GM11168 (cell line): Measurements from ENCODE around the gene SNRNP27.

Source experiments
- in situ Hi-C: fragments of 300-500 bp; cut with MboI; formaldehyde crosslinking; loops from one replicate; pipeline ENCODE4 v1.12.0; 2022; ENCODE audit warnings: low sequenced_read_pairs; ENCODE audit not compliant: unreplicated experiment

SNRNP27 gene

GRCh38 chr2:69914950-69915945, 21.5 kb downstream of the SNRNP27 start, which contains the start of gene MXD1:
Gene MXD1 (plus strand): TSS chr2:69915109. CDS start chr2:69915331, 222 bp downstream.
- in situ Hi-C loops, result loop anchor here (10.0 kb wide), 1 partner anchor 160 kb away; no protein-coding TSS in a partner anchor

- in situ Hi-C loops, result loop anchor here (10.0 kb wide), 1 partner anchor 159 kb away; no protein-coding TSS in a partner anchor
These were observed 22.4 kb downstream of the SNRNP27 start for GRCh38 chr2:69916106-69916505.

- in situ Hi-C loops, result loop anchor here (10.0 kb wide), 1 partner anchor 157 kb away; no protein-coding TSS in a partner anchor
These were observed 24.1 kb downstream of the SNRNP27 start for GRCh38 chr2:69917852-69918251.

- in situ Hi-C loops, result loop anchor here (10.0 kb wide), 1 partner anchor 156 kb away; no protein-coding TSS in a partner anchor
These were observed 24.6 kb downstream of the SNRNP27 start for GRCh38 chr2:69918401-69918800.

GRCh38 chr2:69923116-69923515, 29.4 kb downstream of the SNRNP27 start:
- in situ Hi-C loops, result loop anchor here (10.0 kb wide), 1 partner anchor 672 kb away; no protein-coding TSS in a partner anchor

GRCh38 chr2:69926849-69927515, 33.2 kb downstream of the SNRNP27 start:
- in situ Hi-C loops, result loop anchor here (10.0 kb wide), 1 partner anchor 668 kb away; no protein-coding TSS in a partner anchor

GRCh38 chr2:69931832-69932595, 38.3 kb downstream of the SNRNP27 start:
- in situ Hi-C loops, result no loop called here

- in situ Hi-C loops, result no loop called here
These were observed 38.8 kb downstream of the SNRNP27 start for GRCh38 chr2:69932596-69932922.

DNA sequence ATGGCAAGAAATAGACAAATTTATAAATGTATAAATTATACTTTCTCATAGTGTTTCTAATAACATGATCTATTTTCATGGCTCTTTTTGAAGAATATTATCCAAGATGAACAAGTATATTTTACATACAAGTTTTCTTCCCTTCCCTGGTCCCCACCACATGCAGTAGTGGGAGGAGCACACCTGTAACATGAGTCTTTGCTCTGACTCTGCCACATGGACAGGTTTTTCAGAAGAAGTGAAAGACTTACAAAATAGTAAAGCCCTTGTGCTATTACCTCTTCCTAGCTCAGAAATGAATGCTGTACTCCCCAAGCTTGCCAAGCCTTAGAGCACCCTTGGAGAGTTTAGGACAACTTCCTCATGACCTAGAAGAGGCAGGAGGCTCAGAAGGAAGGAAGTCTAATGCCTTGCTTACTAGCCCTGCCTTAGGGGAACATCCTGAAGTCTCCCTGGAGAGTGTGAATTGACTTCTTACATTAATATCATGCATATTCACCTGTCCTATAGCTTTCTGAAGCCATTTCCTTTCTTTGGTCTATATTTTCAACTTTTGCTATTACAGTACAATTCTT, 39.6 kb downstream of the SNRNP27 start:
- in situ Hi-C loops, result no loop called here

DNA sequence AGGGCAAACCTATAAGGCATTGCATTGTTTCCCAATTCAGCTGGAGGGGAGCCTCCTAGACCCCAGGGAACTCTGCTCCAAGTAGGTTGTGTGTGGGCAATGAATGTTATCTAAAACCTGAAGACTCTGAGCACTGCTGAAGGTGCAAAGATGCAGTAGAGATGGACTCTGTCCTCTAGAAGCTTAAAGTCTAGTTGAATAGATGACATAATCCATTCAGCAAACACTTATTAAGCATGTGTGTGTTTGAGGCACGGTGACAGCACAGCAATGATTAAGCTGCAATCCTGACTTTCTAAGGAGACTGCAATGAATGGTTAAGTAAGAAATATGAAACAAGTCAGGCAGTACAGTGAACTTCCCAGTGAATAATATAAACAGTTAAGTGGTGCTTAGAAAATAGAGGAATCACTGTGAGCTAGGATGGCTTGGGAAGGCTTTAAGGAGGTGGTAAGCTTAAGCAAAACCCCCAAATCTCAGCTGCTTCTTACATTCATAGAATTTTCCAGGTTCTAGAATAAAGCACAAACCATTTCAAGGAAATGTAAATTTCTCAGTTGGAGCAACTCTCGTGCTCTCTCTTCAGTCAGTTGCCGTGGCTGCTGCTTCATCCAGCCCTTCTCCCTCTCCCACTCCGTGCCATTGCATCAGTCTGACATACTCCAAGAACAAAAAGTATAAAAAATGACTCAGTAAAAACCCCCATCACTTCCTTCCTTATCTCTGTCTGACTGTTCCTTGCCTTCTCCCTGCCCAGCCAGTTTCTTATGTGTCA, 40.3 kb downstream of the SNRNP27 start:
- in situ Hi-C loops, result no loop called here

DNA sequence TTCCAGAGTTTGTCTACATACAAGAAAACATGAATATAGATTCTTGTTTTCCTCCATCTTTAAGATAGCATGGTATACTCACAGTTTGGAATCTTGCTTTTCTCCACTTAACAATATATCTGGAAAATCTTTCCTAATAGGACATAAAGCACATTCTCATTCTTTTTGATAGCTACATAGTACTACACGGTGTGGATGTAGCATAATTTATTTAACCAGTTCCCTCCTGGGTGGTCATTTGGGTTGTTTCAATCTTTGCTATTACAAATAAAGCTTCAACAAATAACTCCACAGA, 40.8 kb downstream of the SNRNP27 start:
- in situ Hi-C loops, result no loop called here

DNA sequence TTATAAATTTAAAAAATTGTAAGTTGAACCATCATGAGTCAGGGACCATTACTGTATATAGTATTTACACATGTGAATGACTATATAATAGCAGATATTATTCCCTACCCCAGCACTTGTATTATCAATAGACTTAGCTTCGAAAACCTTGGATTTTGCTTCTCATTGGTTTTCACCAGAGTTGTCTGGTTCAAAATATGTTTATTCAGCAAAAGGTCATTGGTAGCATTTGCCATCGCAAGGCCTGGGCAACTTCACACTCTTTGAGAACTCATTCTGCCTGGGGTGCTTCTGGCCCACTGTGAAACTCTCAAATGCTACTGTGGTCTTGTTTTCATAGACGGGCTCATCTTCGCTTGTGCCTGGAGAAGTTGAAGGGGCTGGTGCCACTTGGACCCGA, 41.3 kb downstream of the SNRNP27 start:
- in situ Hi-C loops, result no loop called here

DNA sequence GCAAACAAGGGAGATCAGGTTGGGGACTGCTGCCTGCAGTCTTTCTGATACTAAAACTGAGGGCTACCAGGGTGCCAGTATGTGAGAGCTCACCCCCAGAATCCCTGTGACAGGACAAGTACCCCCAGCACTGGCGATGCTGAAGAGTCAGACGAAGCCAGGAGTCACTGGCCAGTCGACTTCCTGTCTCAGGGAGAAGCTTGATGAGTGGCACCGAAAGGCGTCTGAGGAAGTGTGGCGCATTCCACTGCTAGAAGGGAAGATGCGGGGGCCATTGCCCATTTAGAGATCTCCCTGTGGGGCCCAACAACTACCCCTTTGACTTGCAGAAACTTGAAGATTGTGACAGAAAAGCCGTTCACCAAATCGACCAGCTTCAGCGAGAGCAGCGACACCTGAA, 43.1 kb downstream of the SNRNP27 start:
- in situ Hi-C loops, result no loop called here

DNA sequence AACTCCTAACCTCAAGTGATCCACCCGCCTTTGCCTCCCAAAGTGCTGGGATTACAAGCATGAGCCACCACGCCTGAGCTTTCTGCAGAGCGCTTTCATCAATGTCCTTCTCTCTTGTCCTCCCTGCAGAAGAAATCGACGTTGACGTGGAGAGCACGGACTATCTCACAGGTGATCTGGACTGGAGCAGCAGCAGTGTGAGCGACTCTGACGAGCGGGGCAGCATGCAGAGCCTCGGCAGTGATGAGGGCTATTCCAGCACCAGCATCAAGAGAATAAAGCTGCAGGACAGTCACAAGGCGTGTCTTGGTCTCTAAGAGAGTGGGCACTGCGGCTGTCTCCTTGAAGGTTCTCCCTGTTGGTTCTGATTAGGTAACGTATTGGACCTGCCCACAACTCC, 44.2 kb downstream of the SNRNP27 start:
- in situ Hi-C loops, result no loop called here

DNA sequence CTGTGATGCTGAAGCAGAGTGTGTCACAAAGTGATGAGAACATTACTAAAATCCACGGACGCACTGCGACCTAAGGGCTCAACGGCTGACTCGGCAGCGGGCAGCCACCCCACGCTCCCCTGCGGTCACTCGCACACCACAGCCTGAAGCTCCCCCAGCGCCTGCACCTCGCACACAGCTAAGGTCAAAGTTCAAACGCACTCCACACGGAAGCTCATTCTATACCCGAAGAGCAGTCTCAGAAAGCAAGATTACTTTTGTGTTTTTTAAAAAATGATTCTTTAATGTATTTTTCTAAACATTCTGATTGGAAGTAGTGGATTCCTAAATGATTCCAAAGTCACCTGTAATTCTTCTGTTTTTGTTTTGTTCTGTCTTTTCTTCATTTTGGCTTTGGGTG, 46.0 kb downstream of the SNRNP27 start:
- in situ Hi-C loops, result no loop called here

GRCh38 chr2:69940691-69941090, 46.9 kb downstream of the SNRNP27 start:
- in situ Hi-C loops, result no loop called here

- in situ Hi-C loops, result no loop called here
These were observed 49.5 kb downstream of the SNRNP27 start for GRCh38 chr2:69943000-69943842.

DNA sequence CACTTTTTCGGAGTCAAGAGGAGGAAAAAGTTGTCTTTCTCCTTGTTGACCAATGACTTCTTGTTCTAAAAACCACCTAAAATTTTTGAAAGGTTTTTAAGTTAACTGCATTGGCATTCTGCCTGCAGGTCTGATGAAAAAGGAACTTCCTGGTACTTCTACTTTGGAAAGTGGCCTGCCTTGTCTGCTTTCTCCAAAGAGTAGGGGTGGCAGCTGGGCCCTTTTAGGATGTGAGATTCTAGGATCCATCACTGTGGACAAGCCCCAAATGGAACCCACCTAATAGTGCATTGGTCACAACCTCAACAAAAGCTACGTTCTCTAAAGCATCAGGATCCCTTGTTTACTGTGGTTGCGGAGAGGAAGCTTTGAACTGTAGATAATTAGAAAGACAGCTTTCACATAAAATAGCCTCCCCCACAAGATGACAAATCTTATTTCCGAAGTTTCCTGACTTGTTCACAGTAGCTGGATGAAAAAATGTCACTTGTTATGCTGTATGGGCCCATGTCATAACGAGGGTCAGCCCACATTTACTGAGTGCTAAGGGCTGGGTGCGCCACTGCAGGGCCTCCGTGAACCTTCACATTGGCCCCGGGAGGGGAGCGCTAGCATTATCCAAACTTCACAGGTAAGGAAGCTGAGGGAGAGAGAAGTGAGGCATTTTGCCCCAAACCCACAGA, 50.2 kb downstream of the SNRNP27 start:
- in situ Hi-C loops, result no loop called here
